Skeletal muscle tissue (tissue), 4 donors: Measurements from ENCODE around the gene FOXO1. TPM values are rescaled to one million over a fixed set of nuclear protein-coding genes. Genes with fewer than 3 reads are reported as not detected.

Experiments
- H3K27ac ChIP-seq: one replicate; pipeline ENCODE4 v1.7.0; 2013; ENCODE audit warnings: mild to moderate bottlenecking, low read depth, low read length, inconsistent platforms
- H3K27me3 ChIP-seq, 3 donors: one replicate each; pipeline ENCODE4 v1.7.0; 2013; ENCODE audit warnings: low read length in 3 of 3; ENCODE audit not compliant: control insufficient read depth in 3 of 3, insufficient read depth in 3 of 3
- H3K36me3 ChIP-seq, 3 donors: one replicate each; pipeline ENCODE4 v1.7.0; 2013; ENCODE audit warnings: low read length in 3 of 3; ENCODE audit not compliant: control insufficient read depth in 3 of 3, insufficient read depth in 3 of 3
- H3K4me1 ChIP-seq, 3 donors: one replicate each; pipeline ENCODE4 v1.7.0; 2013; ENCODE audit warnings: low read length in 3 of 3, mild to moderate bottlenecking in 3 of 3; ENCODE audit not compliant: control insufficient read depth in 3 of 3, insufficient read depth in 3 of 3
- H3K4me3 ChIP-seq, 3 donors: one replicate each; pipeline ENCODE4 v1.7.0; 2013; ENCODE audit warnings: low read length in 3 of 3
- H3K9ac ChIP-seq, 3 donors: one replicate each; pipeline ENCODE4 v1.7.0; 2013; ENCODE audit warnings: low read length in 3 of 3, mild to moderate bottlenecking in 3 of 3, moderate library complexity in 2 of 3, low read depth in 1 of 3
- H3K9me3 ChIP-seq, 3 donors: one replicate each; pipeline ENCODE4 v1.7.0; 2013; ENCODE audit warnings: low read length in 3 of 3; ENCODE audit not compliant: control insufficient read depth in 3 of 3
- total RNA-seq: library from RNA; depleted of rRNA; stranded (reverse); fragments of >200 nt; gene quantifications from one replicate; pipeline ENCODE4 v1.2.3, GENCODE V29; 2014
- donor health status: Osteomylitis.

The FOXO1 gene
- total RNA-seq, 1 donor from 2014 or later, result 15.1 TPM

GRCh38 chr13:40588101-40588500 is 78.3 kb downstream of the FOXO1 start:
- Histone ChIP-seq H3K9me3 (no peaks in the 10 kb centered on the region), H3K4me1 (peaks cover 58 to 62% (median 61%) of the 10 kb centered on the region in 3 donors), H3K9ac (no peak overlapping the region), H3K36me3 (no peaks in the 10 kb centered on the region), H3K4me3 (no peak overlapping the region), H3K27ac (peak overlapping the region; percentile 85), H3K27me3 (no peaks in the 10 kb centered on the region)

DNA sequence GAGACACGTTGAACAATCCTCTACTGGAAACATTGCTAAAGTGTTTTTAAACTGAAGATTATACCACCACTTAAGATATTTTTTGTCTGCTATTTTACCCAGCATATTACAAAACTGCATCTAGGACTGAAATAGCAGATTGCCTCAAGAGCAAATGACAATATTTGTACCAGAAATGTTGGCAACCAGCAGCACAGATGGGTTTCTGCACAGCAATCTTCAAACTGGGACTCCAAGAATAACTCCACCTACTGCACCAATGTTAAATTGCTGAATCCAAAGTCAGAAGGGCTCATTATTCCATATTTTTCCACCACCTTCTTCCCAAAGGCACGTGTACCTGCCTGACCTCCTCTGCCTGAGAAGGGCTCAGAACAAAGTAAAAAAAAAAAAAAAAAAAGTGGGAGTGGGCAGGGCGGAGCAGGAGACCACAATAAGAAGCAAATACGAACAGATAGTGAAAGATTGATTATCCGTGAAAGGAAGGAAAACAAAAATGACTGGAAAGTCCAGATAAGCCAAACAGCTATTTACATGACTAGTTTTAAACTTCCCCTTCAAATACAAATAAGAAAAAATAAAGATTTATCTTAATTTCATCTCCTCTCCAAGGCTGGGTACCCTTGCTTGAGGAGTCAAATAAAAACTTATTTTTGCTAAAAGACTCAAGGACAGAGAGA is 79.4 kb downstream of the FOXO1 start:
- peaks cover 53 to 62% (median 61%) of the 10 kb centered on the region in 3 donors for H3K4me1 ChIP-seq
- H3K27me3 ChIP-seq, result no peaks in the 10 kb centered on the region
- peak overlapping the region in 2 of 3 donors; percentile 10 to 15 for H3K4me3 ChIP-seq
- no peaks in the 10 kb centered on the region for H3K36me3 ChIP-seq
- peak overlapping the region in 1 of 3 donors; percentile 41 for H3K9ac ChIP-seq
- peaks cover 0 to 4% (median 0%) of the 10 kb centered on the region in 3 donors for H3K9me3 ChIP-seq
- peak overlapping the region; percentile 29 for H3K27ac ChIP-seq

DNA sequence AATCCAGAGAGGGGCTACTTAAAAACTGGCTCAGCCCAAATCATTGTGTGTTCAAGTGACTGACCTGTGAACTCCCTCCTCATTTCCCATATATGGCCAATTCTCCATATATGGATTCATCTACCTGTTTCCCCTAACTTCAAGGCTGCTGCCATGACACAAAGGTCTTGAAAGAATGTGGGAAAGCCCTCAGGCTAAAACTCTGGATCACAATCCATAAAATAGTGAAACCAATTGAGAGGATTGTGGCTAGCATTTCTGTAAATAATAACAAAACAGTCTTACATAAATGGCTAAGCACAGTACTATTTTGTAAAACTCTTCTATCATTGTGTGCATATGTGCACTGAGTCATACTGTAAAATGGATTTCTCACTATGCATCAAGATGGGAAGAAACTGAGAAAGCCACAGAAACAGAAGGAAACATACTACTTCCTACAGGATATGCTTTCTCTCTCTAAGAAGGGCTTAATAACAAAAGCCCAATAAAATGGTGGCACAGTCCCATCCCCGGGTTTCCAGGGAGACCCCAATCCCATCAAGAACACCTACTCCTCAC is 80.5 kb downstream of the FOXO1 start:
- Histone ChIP-seq H3K4me3 (no peak overlapping the region), H3K27me3 (no peaks in the 10 kb centered on the region), H3K4me1 (peaks cover 51 to 58% (median 53%) of the 10 kb centered on the region in 3 donors), H3K27ac (no peak overlapping the region), H3K9ac (no peak overlapping the region), H3K9me3 (peaks cover 0 to 4% (median 0%) of the 10 kb centered on the region in 3 donors), H3K36me3 (no peaks in the 10 kb centered on the region)

DNA sequence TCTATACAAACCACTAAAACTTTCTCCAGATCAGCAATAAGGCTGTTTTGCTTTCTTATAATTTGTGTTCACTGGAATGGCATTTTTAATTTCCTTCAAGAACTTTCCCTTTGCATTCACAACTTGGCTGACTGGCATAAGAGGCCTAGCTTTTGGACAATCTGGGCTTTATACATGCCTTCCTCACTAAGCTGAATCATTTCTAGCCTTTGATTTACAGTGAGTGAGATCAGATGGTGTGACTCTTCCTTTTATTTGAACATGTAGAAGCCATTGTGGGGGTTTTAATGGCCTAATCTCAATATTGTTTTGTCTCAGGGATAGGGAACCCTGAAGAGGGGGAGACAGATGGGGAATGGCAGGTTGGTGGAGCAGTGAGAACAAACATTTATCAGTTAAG is 82.7 kb downstream of the FOXO1 start:
- peaks cover 0 to 4% (median 0%) of the 10 kb centered on the region in 3 donors for H3K9me3 ChIP-seq
- peaks cover 40 to 53% (median 44%) of the 10 kb centered on the region in 3 donors for H3K4me1 ChIP-seq
- no peak overlapping the region for H3K4me3 ChIP-seq
- H3K36me3 ChIP-seq, result no peaks in the 10 kb centered on the region
- no peak overlapping the region for H3K9ac ChIP-seq
- no peak overlapping the region for H3K27ac ChIP-seq
- no peaks in the 10 kb centered on the region for H3K27me3 ChIP-seq

GRCh38 chr13:40582531-40582930 is 83.9 kb downstream of the FOXO1 start:
- Histone ChIP-seq H3K36me3 (no peaks in the 10 kb centered on the region), H3K27me3 (no peaks in the 10 kb centered on the region), H3K4me3 (no peak overlapping the region), H3K27ac (no peak overlapping the region), H3K9ac (no peak overlapping the region), H3K4me1 (peaks cover 42 to 53% (median 44%) of the 10 kb centered on the region in 3 donors), H3K9me3 (peaks cover 0 to 4% (median 0%) of the 10 kb centered on the region in 3 donors)

- Histone ChIP-seq H3K4me3 (no peak overlapping the region), H3K4me1 (peaks cover 33 to 48% (median 36%) of the 10 kb centered on the region in 3 donors), H3K9me3 (peaks cover 0 to 4% (median 0%) of the 10 kb centered on the region in 3 donors), H3K27me3 (no peaks in the 10 kb centered on the region), H3K9ac (no peak overlapping the region), H3K36me3 (no peaks in the 10 kb centered on the region), H3K27ac (no peak overlapping the region)
Observed at GRCh38 chr13:40581277-40581579, 85.2 kb downstream of the FOXO1 start.

- Histone ChIP-seq H3K9me3 (peaks cover 0 to 4% (median 0%) of the 10 kb centered on the region in 3 donors), H3K4me1 (peaks cover 30 to 46% (median 34%) of the 10 kb centered on the region in 3 donors), H3K27ac (no peak overlapping the region)
Observed at GRCh38 chr13:40580566-40581276, 85.7 kb downstream of the FOXO1 start.

GRCh38 chr13:40579535-40579934 is 86.9 kb downstream of the FOXO1 start:
- Histone ChIP-seq H3K27ac (no peak overlapping the region), H3K27me3 (no peaks in the 10 kb centered on the region), H3K9ac (no peak overlapping the region), H3K4me1 (peaks cover 25 to 40% (median 39%) of the 10 kb centered on the region in 3 donors), H3K9me3 (peaks cover 0 to 4% (median 0%) of the 10 kb centered on the region in 3 donors), H3K4me3 (no peak overlapping the region), H3K36me3 (no peaks in the 10 kb centered on the region)

More at GRCh38 chr13:40580566-40581276, 85.7 kb downstream of the FOXO1 start:
- Histone ChIP-seq H3K4me3 (no peak overlapping the region), H3K36me3 (no peaks in the 10 kb centered on the region), H3K9ac (no peak overlapping the region), H3K27me3 (no peaks in the 10 kb centered on the region)

GRCh38 chr13:40578055-40578454 is 88.4 kb downstream of the FOXO1 start:
- Histone ChIP-seq H3K36me3 (no peaks in the 10 kb centered on the region), H3K4me1 (peaks cover 25 to 43% (median 40%) of the 10 kb centered on the region in 3 donors), H3K4me3 (no peak overlapping the region), H3K9me3 (peaks cover 0 to 3% (median 0%) of the 10 kb centered on the region in 3 donors), H3K27ac (no peak overlapping the region), H3K27me3 (no peaks in the 10 kb centered on the region), H3K9ac (no peak overlapping the region)

DNA sequence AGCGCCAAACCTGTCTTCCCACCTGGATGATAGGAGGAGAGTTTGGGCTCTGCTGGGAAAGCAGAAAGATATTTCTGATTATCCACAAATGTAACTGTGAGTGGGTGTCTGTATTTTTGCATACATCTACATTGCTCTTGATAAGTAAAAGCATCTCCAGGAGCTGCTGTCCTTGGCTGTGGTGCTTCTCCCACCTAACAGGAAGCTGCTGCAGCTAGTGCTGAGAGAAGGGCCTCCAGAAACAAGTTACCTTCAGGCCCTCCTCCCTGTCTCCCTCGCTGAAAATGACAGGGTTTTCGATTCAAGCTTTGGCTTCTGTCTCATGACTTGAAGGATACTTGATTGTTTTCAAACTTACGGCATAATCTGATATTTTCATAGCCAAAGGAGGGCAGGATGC is 90.1 kb downstream of the FOXO1 start:
- Histone ChIP-seq H3K4me3 (no peak overlapping the region), H3K9me3 (no peaks in the 10 kb centered on the region), H3K36me3 (no peaks in the 10 kb centered on the region), H3K4me1 (peaks cover 27 to 45% (median 44%) of the 10 kb centered on the region in 3 donors), H3K27ac (no peak overlapping the region), H3K27me3 (no peaks in the 10 kb centered on the region), H3K9ac (no peak overlapping the region)
